Activated CD4-positive, alpha-beta T cell treated with anti-CD3 and anti-CD28 coated beads, Interleukin-2, amount 50 U/mL, for 16 hours (primary cell): ENCODE results near the gene RXFP1.

ENCODE experiments used
- DNase-seq: peaks from one replicate; pipeline ENCODE4 v3.0.0-alpha.2; 2020

The RXFP1 gene

DNA sequence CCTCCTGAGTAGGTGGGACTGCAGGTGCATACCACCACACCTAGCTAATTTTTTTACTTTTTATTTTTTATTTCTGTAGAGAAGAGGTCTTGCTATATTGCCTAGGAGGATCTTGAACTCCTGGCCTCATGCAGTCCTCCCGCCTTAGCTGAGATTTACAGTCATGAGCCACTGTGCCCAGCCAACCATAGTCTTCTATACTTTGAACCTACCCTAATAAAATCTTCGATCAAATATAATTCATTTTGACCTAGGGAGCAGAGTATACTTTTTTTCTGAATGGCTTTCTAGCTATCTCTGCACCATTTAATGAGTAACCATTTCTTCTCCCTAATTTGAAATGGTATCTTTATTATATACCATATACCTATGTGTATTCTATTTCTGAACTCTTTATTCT, 157.1 kb downstream of the RXFP1 start:
- no peak for DNase-seq

DNA sequence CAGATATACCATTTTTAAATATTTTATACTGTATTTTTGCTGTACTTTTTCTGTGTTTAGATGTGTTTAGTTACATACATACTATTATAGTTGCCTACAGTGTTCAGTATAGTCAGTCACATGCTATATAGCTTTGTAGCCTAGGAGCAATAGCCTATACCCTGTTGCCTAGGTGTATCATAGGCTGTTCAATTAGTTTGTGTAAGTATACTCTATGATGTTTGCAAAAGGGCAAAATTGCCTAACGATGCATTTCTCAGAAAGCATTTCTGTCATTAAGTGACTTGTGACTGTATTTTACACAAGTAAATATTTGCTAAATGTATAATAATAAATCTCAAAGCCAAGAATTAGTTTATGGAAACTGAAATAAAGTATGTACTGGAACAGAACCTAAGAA, 159.9 kb downstream of the RXFP1 start:
- DNase-seq: no peak

DNA sequence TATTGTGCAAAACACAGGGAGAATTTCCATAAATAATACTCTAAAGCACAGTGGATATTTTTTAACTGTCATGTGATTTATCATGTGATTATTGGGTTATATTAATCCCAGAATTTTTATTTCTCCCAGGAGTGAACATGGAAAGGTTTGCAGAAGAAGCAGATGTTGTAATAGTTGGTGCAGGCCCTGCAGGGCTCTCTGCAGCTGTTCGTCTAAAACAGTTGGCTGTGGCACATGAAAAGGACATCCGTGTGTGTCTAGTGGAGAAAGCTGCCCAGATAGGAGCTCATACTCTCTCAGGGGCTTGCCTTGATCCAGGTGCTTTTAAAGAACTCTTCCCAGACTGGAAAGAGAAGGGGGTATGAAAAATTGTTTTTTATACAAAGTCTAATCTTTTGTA, 160.4 kb downstream of the RXFP1 start:
- no peak for DNase-seq

DNA sequence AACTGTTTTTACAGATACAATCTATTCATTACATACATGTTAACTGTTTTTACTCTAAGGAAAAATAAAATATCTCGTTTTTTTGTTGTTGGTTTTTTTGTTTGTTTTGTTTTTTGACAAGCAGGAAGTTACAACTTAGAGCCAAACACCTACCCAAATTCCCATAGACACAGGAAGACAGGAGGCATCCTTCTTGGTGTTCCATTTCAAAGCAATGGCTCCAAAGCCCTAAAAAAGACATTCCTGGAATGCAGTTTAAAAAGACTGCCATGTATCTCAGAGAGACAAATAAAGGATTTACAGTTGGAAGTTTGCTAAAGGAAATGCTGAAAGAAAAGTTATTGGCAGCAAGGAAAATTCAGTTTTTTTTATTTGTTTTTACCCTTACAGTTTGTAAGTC, 167.1 kb downstream of the RXFP1 start:
- DNase-seq: no peak
